SU-DHL-6 (cell line): ENCODE data around the gene STK4.

Source experiments
- CTCF ChIP-seq: fragments of 200-600 bp; sonication (generic); IDR thresholded peaks from one replicate; pipeline ENCODE4 v1.5.1; 2017; ENCODE audit warnings: antibody characterized with exemption, mild to moderate bottlenecking, low read length, moderate library complexity; ENCODE audit not compliant: insufficient read depth, poor library complexity, severe bottlenecking
- EZH2phosphoT487 ChIP-seq: fragments of 200-600 bp; sonication (generic), shearing (Covaris generic); conservative IDR thresholded peaks from 2 replicates; pipeline ENCODE4 v1.6.1; 2018; ENCODE audit warnings: mild to moderate bottlenecking, antibody characterized with exemption, low read length, moderate library complexity, mixed read lengths

GRCh38 chr20:45039475-45039820, 73.1 kb downstream of the STK4 start:
- no peak for TF ChIP-seq CTCF
- no peak for TF ChIP-seq EZH2phosphoT487
